SK-N-MC (cell line): ENCODE data around the gene NME4.

Experiments
- EZH2 ChIP-seq: fragments of 200-600 bp; sonication (generic); IDR thresholded peaks from one replicate; pipeline ENCODE4 v1.6.1; 2017; ENCODE audit warnings: antibody characterized with exemption
- POLR2AphosphoS5 ChIP-seq: IDR thresholded peaks from 2 replicates; pipeline ENCODE4 v1.6.1; 2012; ENCODE audit warnings: mild to moderate bottlenecking, low read depth, low read length, borderline replicate concordance

- TF ChIP-seq POLR2AphosphoS5 (no peak), EZH2 (no peak)
Measured at GRCh38 chr16:379183-379960, 17.6 kb upstream of the NME4 start.
